Measurements from ENCODE around the gene HCK.
A peak's percentile ranks its signal among the peaks of the same experiment; 100 is the strongest.

The HCK gene
- total RNA-seq = 0 reads per million in 4 experiments

GRCh38 chr20:32052090-32052777, at the start of gene HCK:
TSS of gene HCK (plus strand) at chr20:32052242.
- DNase-seq = no peak

GRCh38 chr20:32003325-32003724, 48.7 kb upstream of the HCK start:
- no peak for DNase-seq

GRCh38 chr20:32004963-32005362, 47.1 kb upstream of the HCK start:
- DNase-seq = no peak

- DNase-seq = no peak
Observed at GRCh38 chr20:32006053-32006452, 46.0 kb upstream of the HCK start.

- no peak for DNase-seq
Observed at GRCh38 chr20:32006841-32007786, 44.9 kb upstream of the HCK start.

GRCh38 chr20:32007787-32008616, 44.0 kb upstream of the HCK start:
- DNase-seq = no peak

- no peak for DNase-seq
Observed at GRCh38 chr20:32009564-32009963, 42.5 kb upstream of the HCK start.

- DNase-seq = no peak
Observed at GRCh38 chr20:32010101-32010500, 41.9 kb upstream of the HCK start, which contains the start of gene CCM2L. TSS of gene CCM2L (plus strand) at chr20:32010438. CDS start at chr20:32010455, 17 bp downstream.

- DNase-seq = no peak
Observed at GRCh38 chr20:32010666-32011065, 41.4 kb upstream of the HCK start.

GRCh38 chr20:32012159-32012688, 39.8 kb upstream of the HCK start:
- DNase-seq = no peak

GRCh38 chr20:32013326-32013725, 38.7 kb upstream of the HCK start:
- no peak for DNase-seq

- DNase-seq = peak; percentile 15
Observed at GRCh38 chr20:32017711-32018251, 34.3 kb upstream of the HCK start.

GRCh38 chr20:32018269-32019155, 33.5 kb upstream of the HCK start:
- DNase-seq = peak; percentile 35

- DNase-seq = no peak
Observed at GRCh38 chr20:32019156-32019510, 32.9 kb upstream of the HCK start.

GRCh38 chr20:32019563-32020463, 32.2 kb upstream of the HCK start:
- DNase-seq = no peak

- DNase-seq = no peak
Observed at GRCh38 chr20:32021091-32021490, 31.0 kb upstream of the HCK start.

- no peak for DNase-seq
Observed at GRCh38 chr20:32024683-32025295, 27.3 kb upstream of the HCK start.

- no peak for DNase-seq
Observed at GRCh38 chr20:32027643-32028042, 24.4 kb upstream of the HCK start.

GRCh38 chr20:32028647-32029372, 23.2 kb upstream of the HCK start:
- DNase-seq = no peak
